ENCODE results near the gene SEMA3A.
"Not testable (repeated sequence)": the region's sequence is repeated elsewhere in the genome, so short reads cannot be mapped to it uniquely, and the experiment has no call there.

The SEMA3A gene

GRCh38 chr7:84194484-84195271, at the start of gene SEMA3A:
Gene SEMA3A, minus strand, starts transcription at chr7:84194789. Its CDS starts 203 bp downstream, at chr7:84194586.
- DNase-seq (ENCODE audit: low spot score): peak; percentile 21

DNA sequence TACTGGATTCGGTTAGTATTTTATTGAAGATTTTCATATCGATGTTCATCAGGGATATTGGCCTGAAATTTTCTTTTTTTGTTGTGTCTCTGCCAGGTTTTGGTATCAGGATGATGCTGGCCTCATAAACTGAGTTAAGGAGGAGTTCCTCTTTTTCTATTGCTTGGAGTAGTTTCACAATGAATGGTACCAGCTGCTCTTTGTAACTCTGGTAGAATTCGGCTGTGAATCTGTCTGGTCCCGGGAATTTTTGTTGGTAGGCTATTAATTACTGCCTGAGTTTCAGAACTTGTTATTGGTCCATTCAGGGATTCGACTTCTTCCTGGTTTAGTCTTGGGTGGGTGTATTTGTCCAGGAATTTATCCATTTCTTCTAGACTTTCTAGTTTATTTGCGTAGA, 48.4 kb upstream of the SEMA3A start:
- not testable (repeated sequence) for DNase-seq (ENCODE audit: low spot score)

GRCh38 chr7:84238596-84238995, 44.0 kb upstream of the SEMA3A start:
- no peak for DNase-seq (ENCODE audit: low spot score)

- peak; percentile 24 for DNase-seq (ENCODE audit: low spot score)
Measured at GRCh38 chr7:84237533-84238173, 43.1 kb upstream of the SEMA3A start.

DNA sequence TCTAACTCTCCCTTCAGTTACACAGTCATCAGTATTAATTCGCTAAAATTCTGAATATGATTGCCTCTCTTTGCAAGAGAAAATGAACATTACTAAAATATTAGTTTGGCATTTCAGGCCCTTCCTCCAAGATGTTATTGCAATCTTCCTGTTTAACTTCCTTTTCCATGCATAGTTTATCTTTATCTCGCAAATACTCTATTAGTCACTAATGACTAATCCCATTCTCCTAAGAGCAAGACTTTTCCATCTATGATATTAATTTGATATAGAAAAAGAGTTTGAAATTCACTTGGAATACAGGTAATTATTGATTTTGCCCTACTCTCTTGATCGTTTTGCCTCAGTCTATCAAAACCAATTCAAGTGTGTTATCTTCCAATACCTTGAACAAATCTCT, 41.8 kb upstream of the SEMA3A start:
- DNase-seq (ENCODE audit: low spot score): no peak

GRCh38 chr7:84232646-84233045, 38.1 kb upstream of the SEMA3A start:
- no peak for DNase-seq (ENCODE audit: low spot score)

DNA sequence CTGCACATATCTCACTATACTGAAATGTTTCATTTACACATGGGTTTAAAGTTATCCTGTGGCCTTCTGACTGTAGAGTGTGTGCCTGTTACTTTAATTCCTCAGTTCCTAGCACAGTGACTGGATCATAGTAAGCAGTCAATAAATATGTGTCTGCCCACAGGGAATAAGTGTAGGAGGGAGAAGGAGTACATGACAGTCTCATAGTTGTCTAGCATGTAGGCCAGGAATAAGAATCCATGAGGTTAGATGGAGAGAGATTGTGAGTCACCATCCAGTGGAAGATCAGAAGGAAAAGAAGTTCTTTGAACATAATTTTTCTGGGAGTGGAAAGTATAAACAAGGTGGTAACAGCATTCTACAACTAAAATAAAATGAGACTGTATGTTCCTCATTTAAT, 36.6 kb upstream of the SEMA3A start:
- DNase-seq (ENCODE audit: low spot score): no peak

DNA sequence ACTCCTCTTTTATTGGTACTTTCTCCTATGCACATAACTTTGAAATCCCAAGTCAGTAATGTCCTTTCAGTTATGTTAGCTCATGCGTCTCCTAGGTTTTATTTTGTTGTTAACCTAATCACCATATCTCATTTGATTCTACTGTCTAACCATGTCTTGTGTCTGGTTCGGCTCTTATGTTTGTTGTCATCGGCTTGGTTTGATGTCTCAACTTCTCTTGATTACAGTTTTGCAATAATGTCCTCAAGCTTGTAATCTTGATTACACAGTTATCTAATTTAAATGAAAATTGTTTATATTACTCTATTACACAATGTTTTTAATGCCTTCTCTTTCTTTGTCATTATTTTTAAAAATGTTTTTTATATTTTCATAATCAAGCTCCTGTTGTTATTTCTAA, 35.9 kb upstream of the SEMA3A start:
- DNase-seq (ENCODE audit: low spot score): no peak

- no peak for DNase-seq (ENCODE audit: low spot score)
Measured at GRCh38 chr7:84228526-84228925, 33.9 kb upstream of the SEMA3A start.

DNA sequence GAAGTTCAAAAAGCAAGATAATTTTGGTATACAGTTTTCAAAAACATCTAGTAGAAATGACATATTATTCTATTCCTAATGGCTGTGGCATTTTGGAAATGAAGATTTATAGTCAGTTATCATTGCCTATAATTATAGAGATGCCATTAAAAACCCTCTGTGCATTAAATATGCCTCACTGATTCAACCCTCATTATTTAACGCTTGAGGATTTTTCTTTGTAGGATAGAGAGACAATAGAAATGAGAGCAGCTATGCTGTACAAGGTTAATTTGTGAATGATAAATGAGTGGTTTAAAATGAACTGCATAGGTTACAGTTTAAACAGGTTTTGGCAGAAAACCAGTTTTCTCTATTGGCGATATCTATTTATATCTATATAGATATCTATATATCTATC, 32.2 kb upstream of the SEMA3A start:
- DNase-seq (ENCODE audit: low spot score): no peak

- no peak for DNase-seq (ENCODE audit: low spot score)
Measured at GRCh38 chr7:84224505-84224904, 29.9 kb upstream of the SEMA3A start.

DNA sequence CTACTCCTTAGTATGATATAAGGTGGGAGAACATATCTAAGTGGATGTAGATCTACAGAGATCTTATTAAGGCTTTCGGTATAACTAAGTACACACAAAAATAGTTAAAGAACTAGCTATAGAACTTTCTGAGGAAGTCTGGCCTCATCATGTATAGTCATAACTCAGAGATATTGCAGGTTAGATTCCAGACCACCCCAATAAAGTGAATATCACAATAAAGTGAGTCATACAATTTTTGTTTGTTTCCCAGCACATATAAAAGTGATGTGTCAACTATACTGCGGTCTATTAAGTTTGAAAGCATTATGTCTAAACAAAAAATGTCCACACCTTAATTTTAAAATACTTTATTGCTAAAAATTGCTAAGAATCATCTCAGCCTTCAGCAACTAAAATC, 24.7 kb upstream of the SEMA3A start:
- no peak for DNase-seq (ENCODE audit: low spot score)

DNA sequence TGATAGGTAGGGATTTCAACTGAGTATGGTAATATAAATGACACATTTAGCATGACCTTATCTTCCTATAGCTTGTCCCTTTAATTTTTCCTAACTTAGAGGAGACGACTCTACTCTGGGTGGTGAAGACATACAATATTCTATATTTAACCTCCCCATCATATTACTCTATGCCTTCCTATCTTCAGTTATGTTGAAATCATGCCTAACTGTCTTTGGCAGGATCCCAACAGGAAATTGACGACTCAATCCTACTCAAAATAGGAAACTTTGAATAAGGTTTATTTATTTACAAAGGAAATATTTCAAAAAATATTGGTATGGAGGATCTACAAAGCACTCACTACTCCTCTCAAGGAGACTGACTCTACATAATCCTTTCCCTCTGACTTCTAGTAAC, 24.1 kb upstream of the SEMA3A start:
- DNase-seq (ENCODE audit: low spot score): no peak

GRCh38 chr7:84216472-84216871, 21.9 kb upstream of the SEMA3A start:
- DNase-seq (ENCODE audit: low spot score): no peak

DNA sequence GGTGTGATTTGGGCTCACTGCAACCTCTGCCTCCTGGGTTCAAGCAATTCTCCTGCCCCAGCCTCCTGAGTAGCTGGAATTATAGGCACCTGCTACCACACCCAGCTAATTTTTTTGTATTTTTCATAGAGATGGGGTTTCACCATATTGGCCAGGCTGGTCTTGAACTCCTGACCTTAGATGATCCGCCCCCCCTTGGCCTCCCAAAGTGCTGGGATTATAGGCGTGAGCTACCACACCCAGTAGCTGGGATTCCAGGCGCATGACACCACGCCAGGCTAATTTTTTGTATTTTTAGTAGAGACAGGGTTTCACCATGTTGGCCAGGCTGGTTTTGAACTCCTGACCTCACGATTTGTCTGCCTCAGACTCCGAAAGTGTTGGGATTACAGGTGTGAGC, 20.2 kb upstream of the SEMA3A start:
- not testable (repeated sequence) for DNase-seq (ENCODE audit: low spot score)

DNA sequence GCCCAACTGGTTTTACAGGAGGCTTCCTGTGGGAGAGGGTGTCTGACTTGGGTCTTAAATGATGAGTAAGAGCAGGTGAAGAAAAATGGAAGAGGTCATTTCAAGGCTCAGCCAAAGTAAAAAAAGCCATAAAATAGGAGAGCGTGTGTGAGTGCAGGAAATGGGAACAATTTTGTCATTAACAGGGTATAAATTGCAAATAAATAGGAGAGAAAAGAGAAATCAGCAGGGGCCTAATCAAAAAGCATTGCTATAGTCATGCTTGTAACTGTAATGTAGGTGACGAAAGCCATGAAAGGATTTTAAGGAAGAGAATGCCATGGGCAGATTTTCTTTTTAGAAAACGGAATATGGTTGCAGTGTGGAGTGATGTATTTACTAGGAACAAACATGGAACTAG, 15.7 kb upstream of the SEMA3A start:
- no peak for DNase-seq (ENCODE audit: low spot score)

DNA sequence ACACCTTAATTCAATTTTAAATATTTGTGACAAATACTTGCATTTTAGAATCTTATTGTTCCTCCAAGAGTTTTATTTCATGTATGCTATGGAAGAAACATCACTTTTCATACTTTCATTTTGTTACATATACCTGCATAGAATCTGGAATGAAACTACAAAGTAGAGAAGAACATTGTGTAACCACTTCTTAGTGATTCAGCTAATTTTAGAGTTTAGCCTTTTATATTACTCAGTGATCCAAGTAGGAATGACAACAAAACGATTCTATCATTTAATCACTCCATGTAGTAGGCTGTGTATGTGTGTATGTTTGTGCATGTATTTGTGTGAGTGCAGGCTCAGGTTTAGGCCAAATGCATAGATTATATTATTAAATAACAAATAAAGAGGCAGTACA, 14.4 kb upstream of the SEMA3A start:
- DNase-seq (ENCODE audit: low spot score): no peak

- no peak for DNase-seq (ENCODE audit: low spot score)
Measured at GRCh38 chr7:84207615-84208014, 13.0 kb upstream of the SEMA3A start.

- no peak for DNase-seq (ENCODE audit: low spot score)
Measured at GRCh38 chr7:84207025-84207424, 12.4 kb upstream of the SEMA3A start.

- DNase-seq (ENCODE audit: low spot score): no peak
Measured at GRCh38 chr7:84204655-84205054, 10.1 kb upstream of the SEMA3A start.

DNA sequence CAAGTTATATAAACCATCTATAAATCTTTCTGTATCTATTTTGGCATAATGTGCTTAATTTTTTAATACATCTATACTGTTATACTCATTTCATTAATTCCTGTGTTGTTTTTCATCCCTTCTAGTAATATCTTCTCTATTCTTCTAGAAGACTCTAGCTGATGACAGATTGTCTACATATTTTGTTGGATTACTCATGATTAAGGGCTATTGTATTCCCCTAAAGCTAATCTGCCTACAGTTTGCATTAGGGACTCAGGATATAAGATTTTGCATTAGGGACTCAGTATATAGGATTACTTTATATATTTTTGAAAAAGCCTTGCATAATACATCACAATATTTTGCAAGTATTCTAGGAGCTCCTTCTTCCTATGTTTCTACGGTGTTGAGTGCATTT, 8.3 kb upstream of the SEMA3A start:
- no peak for DNase-seq (ENCODE audit: low spot score)

DNA sequence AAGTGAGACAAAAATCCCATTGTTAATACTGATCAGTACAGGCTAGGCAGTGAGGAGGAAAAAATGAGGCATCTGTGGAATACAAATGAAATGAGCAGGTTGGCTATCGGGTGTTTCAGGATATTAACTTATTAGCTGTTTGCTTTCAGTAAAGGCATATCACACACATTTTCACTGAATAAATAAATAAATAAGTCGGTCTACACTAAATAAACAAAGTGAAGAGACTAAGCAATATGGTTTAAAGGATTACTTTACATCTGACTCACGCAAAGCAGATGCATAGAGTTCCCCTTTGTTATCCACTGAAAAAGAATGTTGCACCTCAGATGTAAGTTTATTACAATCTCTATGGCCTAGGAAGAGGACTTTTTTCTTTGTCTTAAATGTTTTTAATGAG, 6.3 kb upstream of the SEMA3A start:
- DNase-seq (ENCODE audit: low spot score): no peak

DNA sequence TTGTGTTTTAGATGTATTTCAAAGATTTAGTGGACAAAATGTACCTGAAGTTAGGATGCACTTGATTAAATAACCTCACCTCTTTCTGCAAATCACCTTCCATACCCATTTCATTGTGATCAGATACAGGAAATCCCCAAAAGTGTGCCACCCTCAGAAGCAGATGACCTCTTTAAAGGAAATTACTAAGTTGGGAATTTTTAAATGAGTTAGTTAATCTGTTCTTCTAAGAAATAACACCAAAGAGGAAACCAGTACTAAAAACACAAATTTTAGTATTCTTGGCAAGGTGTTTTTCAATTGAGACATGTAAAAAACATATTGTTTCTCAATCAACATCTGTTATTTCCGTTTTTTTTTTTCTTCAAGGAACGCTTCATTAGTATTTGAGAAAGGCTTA, 4.6 kb upstream of the SEMA3A start:
- no peak for DNase-seq (ENCODE audit: low spot score)

DNA sequence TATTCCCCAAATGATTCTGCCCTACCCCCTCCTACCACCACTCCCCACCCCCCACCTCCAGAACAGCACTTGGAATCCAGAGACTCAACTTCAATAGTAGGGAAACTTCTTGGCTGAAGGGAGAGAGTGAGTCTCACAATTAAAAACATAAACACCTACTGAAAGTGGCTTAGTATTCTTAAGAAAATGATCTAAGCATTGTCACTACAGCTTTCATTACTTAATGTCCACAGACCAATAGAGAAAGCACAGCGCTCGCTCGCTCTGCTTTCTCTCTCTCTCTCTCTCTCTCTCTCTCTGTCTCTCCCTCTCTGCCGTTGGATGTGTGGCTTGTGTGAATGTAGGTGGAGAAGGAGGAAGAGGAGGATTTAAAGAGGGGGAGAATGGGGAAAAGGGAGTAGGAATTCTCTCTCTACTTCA, 1.5 kb upstream of the SEMA3A start:
- no peak for DNase-seq (ENCODE audit: low spot score)
